ENCODE measurements around the gene MRPS23. TPM values are rescaled to one million over a fixed set of nuclear protein-coding genes. Genes with fewer than 3 reads are reported as not detected.

Gene MRPS23
- total and polyA plus RNA-seq, 9 of the 15 experiments (the other 6 are each of a cell fraction or from before 2014, with no cell fraction given), result 59.1 to 298 (median 98.8) TPM

- intact Hi-C loops (cut with micrococcal nuclease), result no loop called here
- no peak overlapping the region for H3K4me2 ChIP-seq (ENCODE audit: insufficient read depth, low read length)
- no peaks in the 10 kb centered on the region for H3K79me2 ChIP-seq (ENCODE audit: control insufficient read depth, insufficient read depth, low read length)
- CTCF ChIA-PET (ENCODE audit: low intra/inter-chr PET ratio), result no interaction called here
- no peak overlapping the region for H2AFZ ChIP-seq (ENCODE audit: low read depth, low read length)
- H3K9me3 ChIP-seq (replicated peaks; ENCODE audit: control insufficient read depth, insufficient read depth, low read depth, low read length), result peaks cover 2% of the 10 kb centered on the region; the same call in 1 of the 2 replicates
- in situ Hi-C loops (cut with MboI), result no loop called here
- no peak for ATAC-seq
- H3K9me1 ChIP-seq (ENCODE audit: control insufficient read depth, insufficient read depth, low read length), result no peaks in the 10 kb centered on the region
- H3K4me3 ChIP-seq, result no peak overlapping the region
- H3K36me3 ChIP-seq (ENCODE audit: control insufficient read depth, insufficient read depth, low read length), result no peaks in the 10 kb centered on the region
- no peaks in the 10 kb centered on the region for H3K4me1 ChIP-seq (replicated peaks in 1 of 2; ENCODE audit: control insufficient read depth in 2 of 2, insufficient read depth in 2 of 2, low read length in 2 of 2)
- no peak overlapping the region for H3K9ac ChIP-seq (ENCODE audit: insufficient read depth in 1 of 2, low read depth in 2 of 2, low read length in 2 of 2)
- H3K27me3 ChIP-seq (ENCODE audit: control insufficient read depth in 2 of 2, insufficient read depth in 2 of 2, low read length in 2 of 2), result peaks cover 3 to 9% of the 10 kb centered on the region in 2 experiments
- BruUV-seq (replicated peaks), result no TSS peak
- POLR2A ChIA-PET, result no interaction called here
- FAIRE-seq, result no peak
- DNase-seq (ENCODE audit: extremely low read depth in 1 of 4, low spot score in 3 of 4), result no peak
- 0% methylated on average over 3 of the region's 3 CpGs for WGBS (ENCODE audit: insufficient coverage, low coverage, missing lambda C conversion rate)
- TF ChIP-seq NKRF (IDR thresholded peaks at IDR 0.05; ENCODE audit: borderline replicate concordance) (no peak), MED1 (CRISPR knock-in tag; IDR thresholded peaks at IDR 0.05; ENCODE audit: borderline replicate concordance) (no peak), ZFP36 (IDR thresholded peaks at IDR 0.05; ENCODE audit: low read depth, low read length, partially characterized antibody) (peak; percentile 25)
- no peaks in the 10 kb centered on the region for H4K20me1 ChIP-seq (replicated peaks; ENCODE audit: control insufficient read depth, insufficient read depth, low read length)
- no peak overlapping the region for H3K27ac ChIP-seq (ENCODE audit: extremely low read depth, low read depth, low read length)
Observed at GRCh38 chr17:57801044-57801711, 48.7 kb downstream of the MRPS23 start.

Data from K562 (cell line).